G401.6 (cell line): ENCODE data around the gene ADGRV1.
A peak's percentile ranks its signal among the peaks of the same experiment; 100 is the strongest.
"Not testable (repeated sequence)": the region's sequence is repeated elsewhere in the genome, so short reads cannot be mapped to it uniquely, and the experiment has no call there.

Experiments used
- FAIRE-seq: peaks from 2 replicates; lab custom pipeline; 2012; peaks lifted over from hg19 to GRCh38; lab: Jason Lieb, UNC

The ADGRV1 gene

DNA sequence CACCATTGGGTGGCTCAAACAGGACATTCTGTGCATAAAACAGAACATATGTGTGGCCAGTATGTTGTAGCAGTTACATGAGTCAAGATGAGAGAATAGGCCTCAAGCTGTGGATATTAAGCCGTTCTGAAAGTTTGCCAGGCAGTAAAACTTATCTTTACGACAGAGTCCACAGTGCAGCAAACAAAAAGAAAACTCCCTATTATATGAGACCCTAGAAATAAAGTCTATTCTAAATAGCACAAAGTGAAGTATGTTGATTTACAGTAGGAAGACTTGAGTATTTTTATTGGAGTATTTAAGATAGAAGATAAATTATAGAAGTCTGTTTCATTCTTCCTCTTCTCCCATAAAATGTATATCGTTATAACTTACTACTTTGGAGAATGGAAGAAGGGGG, 271.5 kb downstream of the ADGRV1 start:
- no peak for FAIRE-seq

DNA sequence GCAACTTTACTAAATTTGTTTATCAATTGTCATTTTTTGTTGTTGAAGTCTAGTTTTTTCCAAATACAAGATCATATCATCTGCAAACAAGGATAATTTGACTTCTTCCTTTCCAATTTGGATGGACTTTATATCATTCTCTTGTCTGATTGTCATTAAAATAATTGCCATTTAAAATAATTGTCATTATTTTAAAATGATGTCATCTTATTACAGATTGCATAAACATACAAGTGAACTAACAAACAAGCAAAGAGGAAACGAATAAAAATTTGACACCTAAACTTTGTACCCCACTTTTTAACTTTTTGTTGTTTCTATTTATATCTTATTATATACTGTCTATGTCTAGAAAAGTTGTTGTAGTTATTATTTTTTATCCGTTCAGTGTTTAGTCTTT, 275.2 kb downstream of the ADGRV1 start:
- no peak for FAIRE-seq

DNA sequence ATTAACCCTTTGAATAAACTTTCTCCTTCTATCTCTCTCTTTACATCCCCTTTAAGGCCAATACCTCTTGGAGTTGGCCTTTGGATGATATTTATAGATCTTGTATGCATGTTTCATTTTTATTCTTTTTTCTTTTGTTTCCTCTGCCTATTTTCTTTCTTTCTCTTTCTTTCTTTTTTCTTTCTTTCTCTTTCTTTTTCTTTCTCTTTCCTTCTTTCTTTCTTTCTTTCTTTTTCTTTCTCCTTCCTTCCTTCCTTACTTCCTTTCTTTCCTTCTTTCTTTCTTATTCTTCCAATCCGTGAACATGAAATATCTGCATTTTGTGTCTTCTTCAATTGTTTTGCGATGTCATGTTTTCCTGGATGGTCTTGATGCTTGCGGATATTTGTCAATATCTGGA, 276.1 kb downstream of the ADGRV1 start:
- FAIRE-seq = no peak

DNA sequence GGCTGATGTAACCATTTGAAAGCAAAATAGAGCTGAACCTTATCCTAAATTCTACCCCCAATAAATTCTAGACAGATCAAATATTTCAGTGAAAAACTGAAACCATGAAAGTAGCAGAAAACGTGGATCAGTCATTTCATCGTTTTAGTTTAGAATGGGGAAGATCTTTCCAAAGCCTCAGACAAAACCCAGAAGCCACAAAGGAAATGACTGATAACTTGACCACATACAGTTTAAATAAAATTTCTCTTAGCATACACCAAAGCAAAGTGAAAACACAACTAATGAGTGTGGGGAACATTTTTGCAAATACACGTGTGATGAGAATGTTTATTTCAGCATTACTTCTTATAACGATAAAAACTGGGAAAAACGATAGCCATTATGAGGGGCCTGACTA, 284.8 kb downstream of the ADGRV1 start:
- FAIRE-seq = no peak

DNA sequence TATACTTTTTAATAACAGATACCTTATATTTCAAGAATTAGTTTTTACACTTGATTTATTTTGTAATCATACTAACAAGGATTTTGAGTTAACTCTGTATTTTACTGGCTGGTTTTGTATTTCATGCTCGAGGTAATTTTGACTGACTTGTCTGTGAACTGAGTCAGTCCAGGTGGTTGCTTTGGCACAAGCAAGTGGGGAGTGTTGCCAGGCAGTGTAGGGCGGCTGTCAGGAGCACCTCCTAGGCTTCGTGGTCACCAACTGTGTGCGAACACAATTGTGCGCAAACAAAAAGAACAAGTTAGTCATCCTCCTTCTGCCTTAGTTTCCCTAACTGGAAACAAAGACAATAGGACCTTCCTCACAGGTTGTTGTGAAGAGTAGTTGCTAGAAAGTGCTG, 286.3 kb downstream of the ADGRV1 start:
- no peak for FAIRE-seq

DNA sequence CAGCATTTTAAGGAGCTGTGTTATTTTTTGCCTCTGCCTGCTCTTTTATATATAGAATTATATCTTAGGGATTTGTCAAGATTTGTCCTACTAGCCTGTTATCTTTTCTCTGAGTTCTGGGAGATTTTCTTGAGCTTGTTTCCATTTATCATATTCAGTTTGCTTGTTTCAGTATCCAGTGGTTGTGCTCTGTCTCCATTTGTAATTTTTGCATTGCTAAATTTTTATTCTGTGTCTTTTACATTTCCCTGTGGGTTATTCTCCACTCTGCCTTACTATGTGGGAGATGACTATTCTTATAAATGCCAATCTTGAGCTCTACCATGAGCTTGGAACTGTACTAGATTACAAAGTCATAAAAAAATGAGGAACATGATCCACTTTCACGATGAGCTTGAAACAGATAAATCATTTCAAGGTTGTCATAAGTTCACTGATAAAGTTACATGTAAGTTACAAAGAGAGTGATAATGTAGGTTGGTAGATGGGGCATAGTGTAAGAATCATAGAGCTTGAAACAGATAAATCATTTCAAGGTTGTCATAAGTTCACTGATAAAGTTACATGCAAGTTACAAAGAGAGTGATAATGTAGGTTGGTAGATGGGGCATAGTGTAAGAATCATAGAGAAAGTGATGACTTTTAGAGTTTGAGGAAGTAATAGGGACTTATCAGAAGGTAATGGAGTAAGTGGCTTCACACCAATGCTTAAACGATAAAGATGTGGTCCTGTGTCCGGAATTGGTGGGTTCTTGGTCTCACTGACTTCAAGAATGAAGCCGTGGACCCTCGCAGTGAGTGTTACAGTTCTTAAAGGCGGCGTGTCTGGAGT, 287.3 kb downstream of the ADGRV1 start:
- no peak for FAIRE-seq

DNA sequence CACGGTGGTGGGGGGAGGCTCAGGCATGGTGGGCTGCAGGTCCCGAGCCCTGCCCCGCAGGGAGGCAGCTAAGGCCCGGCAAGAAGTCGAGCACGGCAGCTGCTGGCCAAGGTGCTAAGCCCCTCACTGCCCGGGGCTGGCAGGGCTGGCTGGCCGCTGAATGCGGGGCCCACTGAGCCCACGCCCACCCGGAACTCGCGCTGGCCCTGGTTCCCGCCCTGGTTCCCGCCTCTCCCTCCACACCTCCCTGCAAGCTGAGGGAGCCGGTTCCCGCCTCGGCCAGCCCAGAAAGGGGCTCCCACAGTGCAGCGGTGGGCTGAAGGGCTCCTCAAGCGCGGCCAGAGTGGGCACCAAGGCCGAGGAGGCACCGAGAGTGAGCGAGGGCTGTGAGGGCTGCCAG, 289.0 kb downstream of the ADGRV1 start:
- FAIRE-seq = not testable (repeated sequence)

DNA sequence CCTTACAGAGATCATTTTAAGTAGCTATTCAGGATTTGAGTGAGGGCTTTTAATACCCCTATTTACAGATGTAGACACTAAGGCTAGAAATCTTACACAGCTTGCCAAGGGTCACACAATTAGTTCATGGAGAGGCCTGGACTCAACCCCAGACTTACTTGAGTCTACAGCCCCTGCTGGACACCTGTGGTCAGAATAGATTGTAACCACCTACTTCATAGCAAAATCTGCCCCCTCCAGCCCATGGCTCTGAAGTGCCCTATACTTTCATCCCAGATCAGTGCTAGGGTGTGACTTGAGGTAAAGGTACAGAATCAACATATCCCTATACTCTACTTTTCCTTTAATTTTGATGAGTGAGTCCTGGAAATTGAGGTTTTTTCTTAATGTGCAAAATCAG, 291.3 kb downstream of the ADGRV1 start:
- FAIRE-seq = no peak

DNA sequence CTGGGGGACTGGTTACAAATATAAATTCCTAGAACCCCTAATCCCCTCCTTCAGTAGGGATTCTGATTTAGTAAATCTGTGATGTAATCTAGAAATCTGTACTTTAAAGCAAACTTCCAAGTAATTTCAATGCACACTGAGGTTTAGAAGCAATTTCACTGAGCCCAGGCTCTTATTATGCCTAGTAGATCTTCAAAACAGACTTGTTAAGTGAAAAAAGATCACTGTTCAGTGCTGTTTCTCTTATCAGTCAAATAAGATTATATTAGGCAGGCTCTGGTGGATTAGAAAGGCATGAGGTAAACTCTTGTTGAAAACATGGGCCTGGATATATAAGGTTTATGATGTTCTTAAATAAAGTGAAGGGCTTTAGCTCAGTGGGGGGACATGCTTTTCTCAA, 293.9 kb downstream of the ADGRV1 start:
- FAIRE-seq = no peak

DNA sequence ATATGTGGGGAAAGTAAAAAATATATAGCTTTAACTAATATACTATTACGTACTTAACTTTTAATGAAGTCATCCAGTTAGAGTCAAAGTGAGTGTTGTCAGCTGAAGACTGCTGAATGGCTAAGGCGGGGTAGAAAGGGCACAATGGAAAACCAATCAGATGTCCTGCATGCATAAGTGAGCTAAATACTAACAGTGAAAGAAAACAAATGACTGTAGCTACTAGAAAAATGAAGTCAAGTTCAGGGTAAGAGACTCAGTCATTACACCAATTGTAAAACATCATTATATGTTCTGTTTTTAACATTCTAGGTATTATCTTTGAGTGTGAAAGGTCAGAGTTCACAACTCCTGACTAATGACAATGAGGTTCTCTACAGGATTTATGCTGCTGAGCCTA, 295.2 kb downstream of the ADGRV1 start:
- no peak for FAIRE-seq

DNA sequence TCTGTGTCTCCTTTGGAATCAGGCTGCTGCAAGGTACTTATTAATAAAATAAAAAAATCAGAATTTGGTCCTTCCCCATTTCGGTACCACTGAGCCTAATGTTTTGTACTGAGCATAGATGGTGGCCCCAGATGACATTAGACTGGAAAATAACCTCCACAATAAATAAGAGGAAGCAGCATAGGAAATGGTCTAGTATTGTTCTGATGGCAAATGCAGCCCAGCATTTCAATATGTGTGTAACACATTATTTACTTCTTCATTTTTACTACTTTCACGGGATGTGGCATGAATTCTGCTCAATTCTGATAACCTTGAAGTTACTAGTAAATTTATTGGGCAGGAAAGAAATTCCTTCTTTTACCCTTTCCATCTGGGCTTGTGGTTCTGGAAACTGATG, 295.6 kb downstream of the ADGRV1 start:
- no peak for FAIRE-seq

DNA sequence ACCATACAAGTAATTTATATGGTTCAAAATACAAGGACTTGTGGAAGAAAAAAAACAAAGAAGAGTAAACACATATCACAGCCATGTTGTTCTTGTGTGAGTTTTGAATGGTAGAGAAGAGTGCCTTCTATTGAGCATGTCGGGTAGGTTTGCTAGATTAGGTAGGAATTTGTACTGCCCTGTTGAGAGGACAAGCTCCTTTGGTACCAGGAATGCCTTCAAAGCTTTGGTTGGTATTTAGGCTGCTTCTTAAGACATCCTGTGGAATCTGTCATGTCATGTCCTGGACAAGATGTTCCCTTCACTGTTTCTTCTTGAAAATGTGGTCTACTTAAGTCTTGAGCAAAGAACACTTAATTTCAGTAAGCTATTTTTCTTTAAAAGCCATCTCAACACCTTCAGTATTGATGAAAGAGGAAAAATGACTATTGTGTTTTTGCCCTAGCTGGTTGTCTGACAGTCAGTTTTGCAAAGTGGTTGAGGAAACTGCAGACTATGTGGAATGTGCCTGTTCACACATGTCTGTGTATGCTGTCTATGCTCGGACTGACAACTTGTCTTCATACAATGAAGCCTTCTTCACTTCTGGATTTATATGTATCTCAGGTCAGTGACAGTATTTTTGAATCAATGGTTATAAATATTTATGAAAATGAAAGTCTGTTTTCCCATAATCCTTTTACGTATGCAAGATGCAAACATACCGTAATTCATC, 296.9 kb downstream of the ADGRV1 start:
- no peak for FAIRE-seq

DNA sequence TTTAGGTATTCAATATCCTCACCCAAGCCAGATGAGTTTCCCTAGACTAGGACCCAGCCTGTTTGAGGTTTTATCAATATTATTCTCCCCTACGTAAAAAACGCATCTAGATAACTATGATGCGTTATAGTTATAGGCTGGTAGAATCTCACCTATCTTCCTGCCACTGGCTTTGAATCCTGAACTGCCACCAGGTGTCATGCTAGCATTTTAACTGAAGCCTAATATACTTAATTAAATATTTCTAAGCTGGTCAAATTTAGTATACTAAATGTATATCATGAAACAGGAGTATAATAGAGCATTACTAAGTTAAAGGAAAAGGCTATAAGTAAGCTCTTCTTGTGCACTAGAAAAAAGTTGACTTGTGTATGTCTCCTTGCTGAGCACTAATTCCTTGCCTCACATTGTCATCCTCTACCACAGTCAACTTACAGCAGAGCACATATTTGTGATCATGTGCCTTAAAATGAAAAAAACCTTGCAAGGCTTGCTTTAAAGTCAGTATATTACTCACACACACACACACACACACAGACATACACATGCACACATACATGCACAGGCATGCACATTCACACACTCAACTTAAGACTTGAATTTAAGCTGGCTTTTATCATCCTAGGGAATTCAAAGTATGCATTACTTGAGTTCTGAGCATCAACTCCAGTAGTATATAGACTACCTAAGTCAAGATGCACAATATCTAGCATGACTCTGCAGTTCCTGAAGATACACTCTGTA, 303.4 kb downstream of the ADGRV1 start:
- no peak for FAIRE-seq

DNA sequence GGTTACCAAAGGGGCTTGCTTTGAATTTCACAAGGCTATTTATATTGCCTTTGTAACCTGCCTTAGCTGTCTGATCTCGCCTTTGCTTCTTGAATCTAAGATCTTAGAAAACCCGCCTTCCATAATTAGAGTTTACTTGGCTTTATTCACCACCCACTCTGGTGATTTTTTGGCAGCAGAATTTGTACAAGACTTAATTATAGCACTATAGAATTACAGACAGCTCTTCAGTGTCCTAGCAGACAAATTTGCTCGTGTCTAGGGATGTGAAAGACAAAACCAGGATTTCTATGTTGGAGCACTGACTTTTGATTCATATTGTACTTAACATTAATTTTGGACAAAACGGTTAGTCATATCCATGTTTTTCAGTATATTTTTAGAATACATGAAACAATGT, 306.6 kb downstream of the ADGRV1 start:
- no peak for FAIRE-seq

DNA sequence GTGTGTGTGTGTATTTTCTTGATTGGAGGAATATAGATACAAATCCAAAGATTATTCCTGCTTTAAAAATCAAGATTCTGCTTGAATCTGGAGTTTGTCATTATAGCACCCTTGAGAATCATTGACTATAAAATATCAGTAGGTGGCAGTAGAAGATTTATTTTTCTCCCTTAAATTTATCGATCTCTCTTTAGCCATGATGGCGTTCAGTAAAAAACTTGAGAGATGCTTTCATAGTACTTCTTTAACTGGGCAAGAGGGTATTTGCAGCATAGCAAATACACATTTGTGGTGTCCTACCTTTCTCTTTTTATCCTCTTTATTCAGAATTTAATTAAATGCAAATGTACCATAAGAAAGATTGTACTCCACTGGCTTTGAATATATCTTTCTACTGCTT, 307.7 kb downstream of the ADGRV1 start:
- peak; percentile 79 for FAIRE-seq

DNA sequence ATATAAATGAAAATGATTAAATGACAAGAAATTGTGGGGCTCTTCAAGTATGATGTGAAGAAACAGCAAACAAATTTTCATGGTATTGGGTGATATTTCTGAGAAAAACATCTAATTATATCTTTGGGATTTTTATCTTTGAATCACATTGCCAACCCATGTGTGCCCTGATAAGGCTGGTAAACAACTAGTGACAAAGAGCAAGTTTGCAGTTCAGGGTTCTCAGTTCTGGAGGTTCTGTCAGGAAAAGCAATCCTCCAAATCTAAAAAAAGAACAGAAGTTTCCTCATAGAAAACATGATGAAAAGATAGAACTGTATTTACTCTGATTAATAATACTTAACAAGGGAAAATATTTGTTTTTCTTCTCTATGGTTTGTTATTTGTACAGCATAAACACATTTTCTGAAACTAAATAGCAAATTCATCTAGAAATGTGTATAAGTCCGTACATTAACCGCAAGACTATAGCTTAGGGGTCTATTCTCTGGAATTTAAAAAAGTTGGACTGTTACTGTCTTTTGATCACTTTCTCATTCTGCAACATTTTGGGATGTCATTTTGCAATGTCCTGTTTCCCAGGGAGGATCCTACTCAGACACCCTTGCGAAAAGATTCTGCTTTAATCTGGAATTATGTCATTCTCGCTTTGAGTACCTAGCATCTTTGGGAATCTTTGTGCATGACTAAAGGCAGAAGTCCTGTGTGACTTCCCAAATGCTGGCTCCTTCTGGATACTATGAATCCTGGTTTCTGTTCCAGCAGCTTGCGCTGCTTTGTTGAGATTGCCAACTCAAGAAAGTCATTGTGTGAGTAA, 308.5 kb downstream of the ADGRV1 start:
- no peak for FAIRE-seq

DNA sequence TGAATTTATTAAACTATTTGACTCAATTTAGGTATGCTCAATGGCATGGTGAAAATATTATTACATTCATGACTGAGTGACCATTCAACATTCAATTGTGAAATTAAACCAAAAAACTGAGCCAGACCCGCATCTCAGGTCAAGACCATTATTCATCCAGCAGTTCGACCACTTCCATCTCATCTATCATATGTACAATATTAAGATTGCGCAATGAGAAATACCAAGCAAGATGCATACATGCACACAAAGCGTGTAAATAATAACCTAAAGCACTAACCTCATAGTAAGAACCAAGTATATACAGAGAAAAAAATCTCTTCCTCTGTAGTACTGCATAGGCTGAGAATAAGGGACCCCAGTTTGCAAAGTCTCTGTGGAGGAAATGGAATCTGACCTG, 310.2 kb downstream of the ADGRV1 start:
- FAIRE-seq = no peak

DNA sequence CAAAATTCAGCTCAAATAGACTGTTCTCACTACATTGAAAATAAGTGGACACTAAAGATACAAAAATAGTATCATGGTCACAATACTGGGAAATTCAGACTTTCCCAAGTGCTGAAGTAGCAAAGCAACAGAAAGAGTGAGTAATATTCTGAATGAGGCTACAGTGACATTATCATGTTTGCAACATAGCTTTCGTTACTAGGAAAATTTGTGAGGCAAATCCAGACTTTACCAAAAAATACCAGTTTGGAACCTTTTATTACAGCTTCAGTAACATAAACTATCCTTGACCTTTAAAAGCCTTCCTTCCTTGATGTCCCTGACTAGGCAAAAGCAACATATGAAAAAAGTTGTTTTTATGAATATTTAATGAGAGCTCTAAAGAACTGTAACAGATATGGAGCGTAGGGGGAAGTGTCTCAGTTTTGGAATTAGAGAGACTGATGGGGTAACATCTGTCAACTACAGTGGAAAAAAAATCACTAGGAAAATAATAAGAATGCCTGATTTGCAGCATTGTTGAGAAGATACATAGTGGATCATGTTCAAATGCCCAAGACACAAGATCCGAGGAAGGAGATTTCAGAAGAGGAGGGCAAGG, 312.9 kb downstream of the ADGRV1 start:
- FAIRE-seq = no peak

DNA sequence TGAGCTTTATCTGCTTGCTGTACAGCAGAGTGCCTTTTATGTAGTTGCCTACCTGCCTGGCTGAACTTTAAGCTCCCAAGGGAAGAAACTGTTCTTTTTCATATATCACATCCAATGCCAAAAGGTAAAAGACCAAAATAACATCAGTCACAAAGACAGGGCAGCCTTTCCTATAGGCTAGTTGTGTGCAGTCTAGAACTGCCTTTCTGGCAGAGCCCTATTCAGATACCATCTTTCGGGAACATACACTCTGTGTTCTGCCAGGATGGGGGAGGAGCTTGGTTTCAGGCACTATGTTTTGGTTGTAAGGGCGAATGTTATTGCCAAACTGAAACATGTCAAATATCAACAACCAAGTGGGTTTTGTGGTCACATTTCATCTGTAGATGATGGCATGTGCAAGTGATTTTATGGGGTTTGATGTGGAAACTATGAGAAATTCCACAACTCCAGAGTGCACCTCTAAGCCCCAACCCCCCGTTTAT, 314.5 kb downstream of the ADGRV1 start:
- FAIRE-seq = no peak

DNA sequence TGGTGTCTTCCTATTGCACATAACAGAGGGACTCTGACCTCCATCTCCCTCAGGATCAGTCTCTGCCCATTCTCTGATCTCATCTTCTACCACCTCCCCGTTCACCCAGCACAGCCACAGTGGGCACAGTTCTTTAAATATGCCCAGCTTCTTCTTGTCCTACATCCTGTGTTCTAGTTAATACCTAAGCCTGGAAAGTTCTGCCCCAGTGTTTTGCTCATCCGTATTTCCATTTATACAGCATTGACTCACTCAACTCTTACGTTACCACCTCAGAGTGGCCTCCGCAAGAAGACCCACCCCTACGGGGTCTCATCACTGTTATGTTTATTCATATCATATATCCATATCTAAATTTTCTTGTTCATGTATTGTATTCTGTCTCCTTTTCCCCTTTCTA, 315.5 kb downstream of the ADGRV1 start:
- FAIRE-seq = no peak

DNA sequence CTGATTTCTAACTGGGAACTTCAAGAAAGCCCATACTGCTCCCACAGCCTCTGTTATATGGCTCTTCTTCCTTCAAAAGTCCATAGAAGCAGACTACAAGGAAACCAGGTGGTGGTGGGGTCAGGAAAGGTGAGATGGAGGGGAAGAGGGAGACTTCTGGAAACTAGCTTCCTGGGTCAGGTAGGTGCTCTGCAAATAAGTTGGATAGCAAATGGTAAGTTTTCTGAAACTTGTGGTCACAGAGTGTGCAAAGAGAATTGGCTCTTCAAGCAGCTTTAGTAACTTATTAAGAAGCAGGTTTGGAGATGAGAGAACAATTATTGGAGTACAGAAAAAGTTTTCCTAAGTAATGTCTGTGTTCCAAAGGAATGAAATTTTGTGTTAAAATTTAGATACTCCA, 316.9 kb downstream of the ADGRV1 start:
- FAIRE-seq = no peak

DNA sequence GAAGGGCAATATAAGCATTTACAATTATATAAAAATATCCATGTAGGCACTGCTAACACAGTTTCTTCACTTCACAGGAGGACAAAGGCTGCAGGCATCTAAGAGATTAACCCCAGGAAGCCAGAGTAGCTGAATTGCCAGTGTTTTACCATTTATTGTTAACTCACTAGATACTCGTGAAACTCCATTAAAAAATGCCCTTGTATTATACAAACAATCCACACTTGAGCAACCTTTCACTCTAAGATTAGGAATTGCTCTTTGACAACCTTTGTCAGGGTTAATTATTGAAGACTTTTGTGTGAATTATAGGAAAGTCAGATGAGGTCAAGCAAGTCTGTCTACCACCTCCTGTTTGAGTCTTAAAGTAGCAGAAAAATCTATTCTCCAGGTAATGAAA, 317.8 kb downstream of the ADGRV1 start:
- no peak for FAIRE-seq
